Measurements from ENCODE around the gene P3H1.

The P3H1 gene

GRCh38 chr1:42784946-42785693 is 18.3 kb upstream of the P3H1 start, which contains the start of gene TMEM269:
Gene TMEM269, plus strand, starts transcription at chr1:42784991. Its CDS starts 4,903 bp downstream, at chr1:42789894.
- no peaks in the 10 kb centered on the region for H3K4me1 ChIP-seq (ENCODE audit: control insufficient read depth, insufficient read depth, low read length)
- no peak within 1 kb of the TSS for H3K27ac ChIP-seq (ENCODE audit: extremely low read depth, low read depth, low read length)
- no peaks in the 10 kb centered on the region for H3K9me3 ChIP-seq (ENCODE audit: control insufficient read depth, insufficient read depth, low read depth, low read length)
- H3K36me3 ChIP-seq (ENCODE audit: control insufficient read depth in 2 of 2, insufficient read depth in 1 of 2, low read length in 2 of 2): peaks cover 0 to 46% of the 10 kb centered on the region in 2 experiments; a peak in 2 of 3 replicates
- CTCF ChIA-PET: interaction anchor here (0.7 kb wide), 1 partner anchor 102 kb away, joined by 3 read pairs; no protein-coding TSS in a partner anchor
- H3K4me3 ChIP-seq (ENCODE audit: low read depth, low read length): no peak within 1 kb of the TSS
- POLR2A ChIA-PET: no interaction called here
- no peak for TF ChIP-seq ZNF501 (tag by site-specific recombination; IDR thresholded peaks at IDR 0.05)
- no peak for TF ChIP-seq ZNF146 (tag by site-specific recombination; IDR thresholded peaks at IDR 0.05)
- TF ChIP-seq ZBTB1 (tag by site-specific recombination; IDR thresholded peaks at IDR 0.05): no peak
- no peak for TF ChIP-seq KLF8 (tag by site-specific recombination; IDR thresholded peaks at IDR 0.05)
- no peak for TF ChIP-seq ZNF426 (tag by site-specific recombination; IDR thresholded peaks at IDR 0.05)
- no peak for TF ChIP-seq ZSCAN18 (tag by site-specific recombination; IDR thresholded peaks at IDR 0.05)
- no peak for TF ChIP-seq ZNF645 (tag by site-specific recombination; IDR thresholded peaks at IDR 0.05)
- TF ChIP-seq ZNF624 (tag by site-specific recombination; IDR thresholded peaks at IDR 0.05): no peak
- no peak for TF ChIP-seq ZNF777 (tag by site-specific recombination; IDR thresholded peaks at IDR 0.05; ENCODE audit: borderline replicate concordance)
- no peak for TF ChIP-seq ZNF23 (tag by site-specific recombination; IDR thresholded peaks at IDR 0.05; ENCODE audit: borderline replicate concordance)

GRCh38 chr1:42784547-42784945 is 17.7 kb upstream of the P3H1 start:
- Histone ChIP-seq H3K4me3 (ENCODE audit: low read depth, low read length) (no peak overlapping the region), H3K4me1 (ENCODE audit: control insufficient read depth, insufficient read depth, low read length) (no peaks in the 10 kb centered on the region)
- CTCF ChIA-PET: interaction anchor here (1.9 kb wide), 1 partner anchor 289 kb away, joined by 6 read pairs; no protein-coding TSS in a partner anchor

GRCh38 chr1:42783092-42783491 is 16.3 kb upstream of the P3H1 start:
- peaks cover 0 to 64% of the 10 kb centered on the region in 2 experiments; a peak in 2 of 3 replicates for H3K36me3 ChIP-seq (ENCODE audit: control insufficient read depth in 2 of 2, insufficient read depth in 1 of 2, low read length in 2 of 2)
- POLR2A ChIA-PET: interaction anchor here (0.7 to 2.4 kb wide), 3 partner anchors 16 to 368 kb away, joined by 3 to 13 read pairs (median 6); partner anchors contain the start of genes C1orf50 and P3H1
- H3K27ac ChIP-seq (ENCODE audit: extremely low read depth, low read depth, low read length): no peak overlapping the region
- TF ChIP-seq ZBTB48 (tag by site-specific recombination; IDR thresholded peaks at IDR 0.05) (no peak), ZNF664 (tag by site-specific recombination; IDR thresholded peaks at IDR 0.05) (peak; percentile 97), ZNF571 (tag by site-specific recombination; IDR thresholded peaks at IDR 0.05) (no peak), ZNF707 (tag by site-specific recombination; IDR thresholded peaks at IDR 0.05) (no peak)
- H3K9me3 ChIP-seq (ENCODE audit: control insufficient read depth, insufficient read depth, low read depth, low read length): no peaks in the 10 kb centered on the region
- CTCF ChIA-PET: interaction anchor here (0.6 to 1.9 kb wide), 6 partner anchors 17 to 1334 kb away, joined by 3 to 6 read pairs (median 4); partner anchors contain the start of genes C1orf50 and P3H1
- H3K4me1 ChIP-seq (ENCODE audit: control insufficient read depth, insufficient read depth, low read length): no peaks in the 10 kb centered on the region
- H3K4me3 ChIP-seq (ENCODE audit: low read depth, low read length): no peak overlapping the region

More at GRCh38 chr1:42784547-42784945, 17.7 kb upstream of the P3H1 start:
- TF ChIP-seq ZNF747 (tag by site-specific recombination; IDR thresholded peaks at IDR 0.05): no peak
- TF ChIP-seq ZIC2 (tag by site-specific recombination; IDR thresholded peaks at IDR 0.05): no peak
- no peak for TF ChIP-seq SCRT2 (tag by site-specific recombination; IDR thresholded peaks at IDR 0.05)
- no peak for TF ChIP-seq ZNF266 (tag by site-specific recombination; IDR thresholded peaks at IDR 0.05; ENCODE audit: low read depth)
- TF ChIP-seq RBAK (tag by site-specific recombination; IDR thresholded peaks at IDR 0.05): no peak
- TF ChIP-seq ZNF488 (tag by site-specific recombination; IDR thresholded peaks at IDR 0.05): no peak
- TF ChIP-seq ZNF530 (tag by site-specific recombination; IDR thresholded peaks at IDR 0.05; ENCODE audit: low read depth): no peak
- no peak for TF ChIP-seq ZNF184 (tag by site-specific recombination; IDR thresholded peaks at IDR 0.05)
- Histone ChIP-seq H3K36me3 (ENCODE audit: control insufficient read depth in 2 of 2, insufficient read depth in 1 of 2, low read length in 2 of 2) (peaks cover 0 to 52% of the 10 kb centered on the region in 2 experiments; a peak in 2 of 3 replicates), H3K27ac (ENCODE audit: extremely low read depth, low read depth, low read length) (no peak overlapping the region), H3K9me3 (ENCODE audit: control insufficient read depth, insufficient read depth, low read depth, low read length) (no peaks in the 10 kb centered on the region)
- POLR2A ChIA-PET: interaction anchor here (0.5 to 2.4 kb wide), 2 partner anchors 18 to 297 kb away, joined by 4 to 13 read pairs; partner anchors contain the start of genes C1orf50 and P3H1
